Esophagus squamous epithelium (tissue), 4 donors: ENCODE measurements around the gene PRLHR.

ENCODE experiments used
- CTCF ChIP-seq, 6 experiments: fragments of 450-650 bp in 4 of 6; fragments of 200-600 bp in 2 of 6; sonication (generic) in 2 of 6; IDR thresholded peaks; one replicate each; pipeline ENCODE4 v1.5.1; 2016 to 2019; ENCODE audit warnings: antibody characterized with exemption in 6 of 6, mild to moderate bottlenecking in 4 of 6, moderate library complexity in 4 of 6
- POLR2A ChIP-seq, 4 donors: fragments of 450-650 bp; IDR thresholded peaks; one replicate each; pipeline ENCODE4 v1.6.1; 2017; ENCODE audit warnings: antibody characterized with exemption in 4 of 4, mild to moderate bottlenecking in 4 of 4, moderate library complexity in 3 of 4

GRCh38 chr10:118626953-118627352 lies 31.5 kb upstream of the PRLHR start:
- TF ChIP-seq CTCF (IDR thresholded peaks at IDR 0.05) (no peak), POLR2A (IDR thresholded peaks at IDR 0.05) (no peak)
